ENCODE data around the gene BARX2. TPM values are rescaled to one million over a fixed set of nuclear protein-coding genes. Genes with fewer than 3 reads are reported as not detected.

Gene BARX2
- total RNA-seq, 1 experiment from 2014 or later = not detected

GRCh38 chr11:129453293-129453721 lies 77.7 kb downstream of the BARX2 start:
- no peaks in the 10 kb centered on the region for H3K36me3 ChIP-seq (replicated peaks; ENCODE audit: control insufficient read depth, insufficient read depth, low read length)
- no peak for DNase-seq
- no peaks in the 10 kb centered on the region for H3K27me3 ChIP-seq (ENCODE audit: control insufficient read depth, insufficient read depth, low read length)
- no peak overlapping the region for H3K4me3 ChIP-seq (ENCODE audit: insufficient read depth, low read depth, low read length)

GRCh38 chr11:129455101-129455500 lies 79.5 kb downstream of the BARX2 start:
- Histone ChIP-seq H3K4me3 (ENCODE audit: insufficient read depth, low read depth, low read length) (no peak overlapping the region), H3K36me3 (replicated peaks; ENCODE audit: control insufficient read depth, insufficient read depth, low read length) (no peaks in the 10 kb centered on the region), H3K27me3 (ENCODE audit: control insufficient read depth, insufficient read depth, low read length) (no peaks in the 10 kb centered on the region; the same call in 1 of the 2 replicates)

GRCh38 chr11:129455756-129456655 lies 80.4 kb downstream of the BARX2 start:
- DNase-seq = no peak
- H3K4me3 ChIP-seq (ENCODE audit: insufficient read depth, low read depth, low read length) = no peak overlapping the region
- H3K27me3 ChIP-seq (ENCODE audit: control insufficient read depth, insufficient read depth, low read length) = no peaks in the 10 kb centered on the region; the same call in 1 of the 2 replicates
- no peaks in the 10 kb centered on the region for H3K36me3 ChIP-seq (replicated peaks; ENCODE audit: control insufficient read depth, insufficient read depth, low read length)

More at GRCh38 chr11:129455101-129455500, 79.5 kb downstream of the BARX2 start:
- DNase-seq = no peak

- Histone ChIP-seq H3K36me3 (replicated peaks; ENCODE audit: control insufficient read depth, insufficient read depth, low read length) (no peaks in the 10 kb centered on the region), H3K27me3 (ENCODE audit: control insufficient read depth, insufficient read depth, low read length) (no peaks in the 10 kb centered on the region; the same call in 1 of the 2 replicates), H3K4me3 (ENCODE audit: insufficient read depth, low read depth, low read length) (no peak overlapping the region)
- DNase-seq = no peak
Observed at GRCh38 chr11:129457321-129457720, 81.7 kb downstream of the BARX2 start.

GRCh38 chr11:129458278-129458677 lies 82.6 kb downstream of the BARX2 start:
- Histone ChIP-seq H3K27me3 (ENCODE audit: control insufficient read depth, insufficient read depth, low read length) (no peaks in the 10 kb centered on the region; the same call in 1 of the 2 replicates), H3K4me3 (ENCODE audit: insufficient read depth, low read depth, low read length) (no peak overlapping the region), H3K36me3 (replicated peaks; ENCODE audit: control insufficient read depth, insufficient read depth, low read length) (no peaks in the 10 kb centered on the region)
- DNase-seq = no peak

- Histone ChIP-seq H3K36me3 (replicated peaks; ENCODE audit: control insufficient read depth, insufficient read depth, low read length) (no peaks in the 10 kb centered on the region), H3K27me3 (ENCODE audit: control insufficient read depth, insufficient read depth, low read length) (no peaks in the 10 kb centered on the region; the same call in 1 of the 2 replicates), H3K4me3 (ENCODE audit: insufficient read depth, low read depth, low read length) (no peak overlapping the region)
- DNase-seq = no peak
Observed at GRCh38 chr11:129458756-129459535, 83.3 kb downstream of the BARX2 start.

- no peak for DNase-seq
- H3K4me3 ChIP-seq (ENCODE audit: insufficient read depth, low read depth, low read length) = no peak overlapping the region
- H3K36me3 ChIP-seq (replicated peaks; ENCODE audit: control insufficient read depth, insufficient read depth, low read length) = no peaks in the 10 kb centered on the region
- H3K27me3 ChIP-seq (ENCODE audit: control insufficient read depth, insufficient read depth, low read length) = no peaks in the 10 kb centered on the region; the same call in 1 of the 2 replicates
Observed at GRCh38 chr11:129460714-129461113, 85.1 kb downstream of the BARX2 start.

- H3K27me3 ChIP-seq (ENCODE audit: control insufficient read depth, insufficient read depth, low read length) = no peaks in the 10 kb centered on the region
- H3K4me3 ChIP-seq (ENCODE audit: insufficient read depth, low read depth, low read length) = no peak overlapping the region
- no peak for DNase-seq
- H3K36me3 ChIP-seq (replicated peaks; ENCODE audit: control insufficient read depth, insufficient read depth, low read length) = no peaks in the 10 kb centered on the region
Observed at GRCh38 chr11:129484068-129484467, 108.4 kb downstream of the BARX2 start.

- H3K36me3 ChIP-seq (replicated peaks; ENCODE audit: control insufficient read depth, insufficient read depth, low read length) = no peaks in the 10 kb centered on the region
- no peaks in the 10 kb centered on the region for H3K27me3 ChIP-seq (ENCODE audit: control insufficient read depth, insufficient read depth, low read length)
- no peak for DNase-seq
- no peak overlapping the region for H3K4me3 ChIP-seq (ENCODE audit: insufficient read depth, low read depth, low read length)
Observed at GRCh38 chr11:129489249-129489648, 113.6 kb downstream of the BARX2 start.

- no peaks in the 10 kb centered on the region for H3K36me3 ChIP-seq (replicated peaks; ENCODE audit: control insufficient read depth, insufficient read depth, low read length)
- no peak overlapping the region for H3K4me3 ChIP-seq (ENCODE audit: insufficient read depth, low read depth, low read length)
- no peaks in the 10 kb centered on the region for H3K27me3 ChIP-seq (ENCODE audit: control insufficient read depth, insufficient read depth, low read length)
- no peak for DNase-seq
Observed at GRCh38 chr11:129490004-129490403, 114.4 kb downstream of the BARX2 start.

- H3K27me3 ChIP-seq (ENCODE audit: control insufficient read depth, insufficient read depth, low read length) = no peaks in the 10 kb centered on the region
- no peaks in the 10 kb centered on the region for H3K36me3 ChIP-seq (replicated peaks; ENCODE audit: control insufficient read depth, insufficient read depth, low read length)
- H3K4me3 ChIP-seq (ENCODE audit: insufficient read depth, low read depth, low read length) = no peak overlapping the region
- no peak for DNase-seq
Observed at GRCh38 chr11:129493746-129494145, 118.1 kb downstream of the BARX2 start.

Other genes starting within 250 kb of the BARX2 start
- 15.6 and 18.4 TPM in 2 replicates for gene ARHGAP32, start 183.5 kb upstream of the BARX2 start, total RNA-seq (2014; rRNA removed; shearing (Covaris generic))